HG02885 (cell line): ENCODE data around the gene OXER1.

ENCODE experiments used
- ATAC-seq: cut with Tn5 transposase; IDR thresholded peaks from one replicate; pipeline ENCODE4 v1.9.1; 2021; ENCODE audit warnings: mild to moderate bottlenecking; ENCODE audit not compliant: unreplicated experiment, poor library complexity

Gene OXER1

DNA sequence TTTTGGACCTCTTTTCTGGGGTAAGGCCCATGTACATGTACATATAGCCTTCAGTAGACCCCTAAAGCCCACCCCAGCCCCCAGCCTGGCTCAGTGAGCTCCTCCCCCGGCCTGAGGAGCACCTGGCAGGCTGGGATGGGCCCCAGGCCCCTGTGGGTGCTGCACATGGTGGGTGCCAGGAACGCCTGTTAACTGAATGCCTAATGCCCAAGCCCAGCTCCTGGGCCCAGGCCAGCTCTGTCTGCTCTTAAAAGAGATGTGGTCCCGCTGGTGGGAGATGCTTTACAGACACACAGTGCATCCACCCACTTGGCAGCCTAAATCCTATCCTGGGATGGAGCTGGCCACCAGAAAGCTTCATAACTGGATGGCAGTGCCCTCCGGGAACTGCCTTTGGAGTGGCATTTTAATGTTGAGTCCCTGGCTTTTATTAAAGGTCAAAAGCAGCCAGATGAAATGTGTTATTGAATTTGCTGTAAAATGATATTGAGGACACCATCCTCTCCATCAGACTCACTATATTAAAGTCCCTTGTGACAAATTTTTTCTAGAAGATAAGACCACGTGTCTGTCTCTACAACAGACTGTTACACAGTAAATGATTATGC, 7.7 kb upstream of the OXER1 start:
- no peak for ATAC-seq

DNA sequence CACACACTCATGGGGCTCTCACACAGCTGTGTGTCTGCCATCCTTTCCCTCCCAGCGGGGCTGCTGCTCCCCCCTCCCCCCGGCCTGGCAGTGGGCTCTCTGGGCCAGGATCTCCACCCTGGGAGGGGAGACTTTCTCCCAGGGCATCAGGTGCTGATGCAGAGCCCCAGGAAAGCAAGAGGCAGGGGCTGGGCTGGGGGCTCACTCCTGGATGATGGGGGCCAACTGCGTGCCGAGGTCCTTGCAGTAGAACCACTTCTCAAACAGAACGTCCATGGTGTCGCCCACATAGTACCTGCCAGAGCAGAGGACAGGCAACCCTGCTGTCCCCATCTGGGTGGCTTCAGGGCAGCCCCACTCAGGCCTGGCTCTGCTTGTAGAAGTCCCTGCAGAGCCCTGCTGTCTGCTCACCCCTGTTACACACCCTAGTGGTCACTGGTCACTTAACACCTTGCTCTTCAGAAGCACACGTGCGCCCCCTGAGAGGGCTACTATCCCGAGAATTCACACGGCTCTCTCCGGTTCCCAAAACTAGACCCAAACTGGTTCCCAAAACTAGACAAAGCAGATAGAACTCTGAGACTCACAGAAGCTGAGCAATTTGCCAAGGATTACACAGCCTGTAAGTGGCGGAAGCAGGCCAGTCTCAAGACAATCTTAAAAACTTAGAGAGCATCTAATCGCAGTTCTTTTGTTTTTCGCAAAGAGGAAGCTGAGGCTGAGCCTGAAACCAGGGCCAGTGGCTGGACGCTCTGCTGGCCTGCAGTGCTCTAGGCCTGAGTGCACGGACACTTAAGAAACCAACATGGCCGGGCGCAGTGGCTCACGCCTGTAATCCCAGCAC, 6.6 kb upstream of the OXER1 start:
- ATAC-seq, result peak; percentile 85

DNA sequence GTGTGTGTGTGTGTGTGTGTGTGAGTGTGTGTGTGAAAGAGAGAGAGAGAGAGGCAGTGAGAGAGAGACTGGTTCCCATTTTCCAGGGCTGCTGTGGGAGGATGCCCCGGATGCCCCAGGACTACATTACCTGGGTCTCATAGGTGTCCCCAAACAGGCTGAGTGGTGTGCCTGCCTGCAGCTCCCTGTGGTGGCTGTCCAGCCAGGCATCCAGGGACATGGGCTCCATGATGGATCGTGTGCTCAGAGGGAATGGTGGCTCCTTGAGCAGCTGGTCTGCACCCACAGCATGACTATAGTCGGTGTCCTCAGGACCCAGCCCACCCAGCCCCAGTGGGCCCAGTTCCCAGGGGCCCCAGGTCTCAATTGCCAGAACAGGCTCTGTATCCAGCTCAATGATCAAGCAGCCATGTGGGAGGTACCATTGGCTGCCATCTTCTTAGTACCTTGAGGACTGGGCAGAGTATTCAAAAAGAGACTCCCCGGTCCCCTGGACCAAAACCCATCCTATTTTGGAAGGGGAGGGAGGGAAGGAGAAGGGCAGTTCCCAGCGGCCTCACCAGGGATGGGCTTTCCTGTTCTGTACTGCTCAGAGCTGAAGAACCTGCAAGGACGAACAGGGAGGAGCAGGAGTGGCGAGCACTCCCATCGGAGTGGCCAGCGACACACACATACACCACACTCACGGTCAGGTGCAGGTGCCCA, 5.8 kb upstream of the OXER1 start:
- ATAC-seq, result no peak

DNA sequence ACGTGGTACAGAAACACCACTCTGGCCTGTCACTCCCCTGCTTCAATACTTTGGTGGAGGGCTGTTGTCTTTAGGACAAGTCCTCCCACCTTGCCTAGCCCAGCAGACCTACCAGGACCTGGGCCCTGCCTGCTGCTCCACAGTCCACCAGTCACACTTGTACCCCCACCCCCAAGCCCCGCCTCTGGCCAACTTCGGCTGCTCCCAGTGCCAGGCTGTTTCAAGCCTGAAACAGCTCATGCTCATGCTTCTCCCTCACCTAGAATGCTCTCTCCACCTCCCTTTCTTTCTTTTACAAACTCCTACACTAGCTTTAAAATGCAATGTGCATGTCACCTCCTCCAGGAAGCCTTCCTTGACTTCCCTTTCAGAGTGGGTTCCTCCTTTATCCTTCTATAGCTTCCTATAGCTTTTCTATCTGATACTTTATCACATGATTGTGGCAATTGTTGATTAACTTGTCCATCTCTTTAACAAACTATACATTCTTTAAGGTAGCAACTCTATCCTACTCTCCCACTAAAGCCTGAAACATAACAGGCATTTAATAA, 4.8 kb upstream of the OXER1 start:
- ATAC-seq, result no peak

DNA sequence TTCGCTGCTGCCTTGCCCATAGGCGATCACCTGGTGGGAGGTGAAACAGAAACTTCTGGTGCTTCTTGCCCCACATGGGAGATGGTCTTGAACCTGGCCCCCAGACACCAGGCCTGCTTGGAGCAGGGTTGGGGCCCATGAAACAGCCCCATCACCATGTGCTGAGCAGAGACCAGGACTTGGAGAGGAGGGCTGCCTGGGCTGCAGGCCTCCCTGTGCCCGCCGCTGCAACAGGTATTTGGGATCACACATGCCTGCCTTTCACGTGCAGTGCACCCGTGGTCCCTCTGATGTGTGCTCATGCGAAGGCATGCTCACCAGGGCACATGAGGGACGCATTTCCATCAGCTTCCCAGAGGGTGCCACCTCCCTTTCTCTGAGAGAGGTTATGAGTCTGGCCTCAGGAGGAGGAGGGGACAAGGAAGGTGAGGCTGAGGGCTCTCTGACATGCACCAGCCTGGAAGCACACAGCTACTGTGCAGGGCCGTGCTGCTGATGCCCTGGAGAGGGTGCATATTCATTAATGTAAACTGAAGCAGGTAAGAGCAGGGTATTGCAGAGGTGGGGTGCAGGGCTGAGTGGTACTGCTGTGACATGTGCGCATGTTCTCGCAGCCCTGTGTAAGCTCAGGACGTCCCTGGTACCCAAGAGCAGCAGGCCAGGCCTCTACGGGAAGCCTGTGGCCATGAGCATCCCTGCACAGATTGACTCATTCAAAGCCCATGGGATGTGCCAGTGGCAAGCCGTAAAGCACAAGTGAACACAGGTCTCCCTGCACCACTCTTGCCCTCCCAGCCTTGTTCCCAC, 4.2 kb upstream of the OXER1 start:
- ATAC-seq, result no peak

DNA sequence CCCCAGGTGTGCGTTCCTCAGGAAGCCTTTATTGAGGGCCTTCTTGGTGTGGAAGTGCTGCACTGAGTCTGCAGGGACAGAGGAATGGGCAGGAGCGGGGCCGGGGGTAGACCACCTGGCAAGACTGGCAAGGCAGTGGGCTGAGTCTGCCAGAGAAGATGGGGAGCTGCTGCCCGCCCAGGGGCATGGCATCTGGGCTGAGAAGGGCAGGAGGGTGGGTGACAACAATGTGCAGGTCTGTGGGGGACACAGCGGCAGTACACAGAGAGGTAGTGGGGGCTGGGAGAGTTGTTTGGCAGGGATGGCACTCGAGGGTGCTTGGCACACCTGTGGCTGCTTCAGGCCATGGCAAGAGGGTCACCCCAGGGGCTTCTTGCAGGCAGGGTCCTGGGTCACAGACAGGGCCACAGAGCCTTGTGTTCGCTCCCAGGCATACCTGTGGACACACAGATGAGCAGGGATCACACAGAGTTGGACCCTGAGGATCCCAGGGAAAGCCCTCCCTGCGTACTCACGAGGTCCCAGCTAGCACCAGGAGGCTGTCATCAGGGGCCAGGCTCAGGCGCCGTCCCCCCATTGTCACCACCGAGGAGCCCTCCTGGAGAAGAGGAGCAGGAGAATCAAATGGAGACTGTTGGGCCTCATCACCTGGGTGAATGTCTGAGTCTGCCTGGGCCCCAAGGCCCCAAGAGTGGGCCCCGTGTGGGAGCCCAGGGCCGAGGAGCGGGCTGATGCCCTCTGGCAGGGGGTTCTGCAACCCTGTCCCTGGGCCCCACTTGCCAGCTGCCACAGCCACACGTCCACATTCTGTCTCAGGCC, 3.4 kb upstream of the OXER1 start:
- ATAC-seq, result no peak

DNA sequence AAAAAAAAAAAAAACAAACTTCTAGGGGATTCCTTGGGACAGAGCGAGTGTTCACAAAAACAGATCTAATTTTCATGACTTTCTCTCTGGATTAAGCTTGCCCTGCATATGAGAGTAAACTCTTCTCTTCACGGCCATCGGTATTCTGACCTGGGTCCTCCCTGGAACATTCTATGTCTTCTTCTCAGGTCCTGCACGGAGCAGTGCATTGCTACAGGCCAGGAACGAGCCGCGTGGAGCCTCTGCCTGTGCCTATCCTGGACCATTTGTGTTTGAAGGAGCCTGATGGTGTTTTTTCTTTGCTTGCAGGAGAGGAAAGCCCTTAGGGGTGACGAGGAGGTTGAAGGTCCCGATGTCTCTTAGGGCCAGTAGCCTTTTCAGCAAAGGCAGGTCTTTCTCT, 1.8 kb upstream of the OXER1 start:
- ATAC-seq, result no peak

DNA sequence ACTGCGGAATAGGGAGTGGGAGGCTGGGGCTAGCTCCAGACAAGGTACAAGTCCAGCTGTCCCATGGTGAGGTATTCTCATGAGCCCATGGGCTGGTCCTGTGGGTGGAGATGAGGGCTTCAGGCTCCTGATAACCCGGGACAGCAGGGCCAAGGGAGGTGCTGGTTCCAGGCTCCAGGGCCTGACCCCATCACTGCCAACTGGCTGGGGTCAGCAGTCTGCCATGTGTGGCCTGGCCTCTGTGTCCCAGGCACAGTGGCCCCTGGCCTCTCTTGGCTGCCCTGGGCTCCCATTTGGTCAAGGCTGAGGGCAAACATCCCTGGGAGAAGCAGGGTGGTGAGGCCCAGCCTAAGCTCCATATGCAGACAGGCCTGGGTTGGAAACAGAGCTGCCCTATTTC, 966 bp upstream of the OXER1 start:
- ATAC-seq, result no peak

DNA sequence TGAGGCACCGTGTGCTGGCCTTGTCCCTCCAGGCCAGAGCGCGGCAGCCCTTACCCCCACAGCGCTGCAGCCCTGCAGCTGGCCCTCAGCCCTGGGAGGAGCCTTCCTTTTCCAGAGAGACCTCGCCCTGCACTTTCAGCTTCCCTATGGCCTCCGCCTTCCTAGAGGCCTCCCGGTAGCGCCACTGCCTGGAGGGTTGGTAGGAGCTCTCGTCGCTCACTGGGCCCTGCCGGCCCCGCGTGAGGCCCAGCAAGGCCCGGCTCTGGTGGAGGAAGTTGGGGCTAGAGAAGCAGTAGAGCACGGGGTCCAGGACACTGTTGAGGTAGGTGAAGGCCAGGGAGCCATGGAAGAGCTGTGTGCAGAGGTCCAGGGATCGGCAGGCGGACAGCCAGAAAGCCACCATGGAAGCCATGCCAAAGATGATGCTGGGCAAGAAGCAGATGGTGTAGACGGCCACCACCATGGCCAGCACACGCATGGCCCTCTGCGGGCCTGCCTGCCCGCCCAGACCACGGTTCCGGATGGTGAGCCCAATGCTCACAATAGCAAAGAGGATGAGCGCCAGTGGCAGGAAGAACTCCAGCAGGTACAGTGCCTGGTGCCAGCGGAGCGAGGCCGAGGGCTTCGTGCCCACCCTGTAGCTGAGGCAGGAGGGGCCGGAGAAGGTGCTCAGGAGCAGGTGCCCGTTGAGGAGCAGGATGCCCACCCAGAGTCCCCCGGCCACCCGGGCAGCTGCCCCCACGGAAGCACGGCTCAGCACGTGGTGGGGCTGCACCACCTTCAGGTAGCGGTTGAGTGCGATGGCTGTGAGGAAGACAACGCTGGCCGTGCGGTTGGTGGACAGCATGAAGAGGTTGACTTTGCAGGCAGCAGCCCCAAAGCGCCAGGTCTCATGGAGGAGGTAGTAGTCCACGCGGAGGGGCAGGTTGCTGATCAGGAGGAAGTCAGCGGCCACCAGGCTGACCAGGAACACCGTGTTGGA, 821 bp downstream of the OXER1 start:
- no peak for ATAC-seq

DNA sequence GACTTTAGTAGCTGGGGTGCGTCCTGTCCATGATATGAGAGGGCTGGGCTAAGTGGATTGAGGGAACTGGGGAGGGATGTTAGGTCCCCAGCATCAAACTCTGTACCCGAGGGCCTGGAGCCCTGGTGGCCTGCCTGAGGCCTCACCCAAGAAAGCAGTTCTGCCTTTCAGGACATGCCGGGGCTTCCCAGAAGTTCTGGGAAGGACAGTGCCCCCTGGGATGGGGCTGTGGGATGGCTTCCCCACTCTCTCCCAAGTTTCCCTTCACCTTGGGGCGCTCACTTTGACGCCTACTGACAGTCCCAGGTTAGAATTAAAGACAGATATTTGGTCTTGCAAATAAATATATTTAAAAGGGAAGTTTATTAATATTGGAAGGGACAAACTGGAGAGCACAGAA, 1.8 kb downstream of the OXER1 start:
- no peak for ATAC-seq

DNA sequence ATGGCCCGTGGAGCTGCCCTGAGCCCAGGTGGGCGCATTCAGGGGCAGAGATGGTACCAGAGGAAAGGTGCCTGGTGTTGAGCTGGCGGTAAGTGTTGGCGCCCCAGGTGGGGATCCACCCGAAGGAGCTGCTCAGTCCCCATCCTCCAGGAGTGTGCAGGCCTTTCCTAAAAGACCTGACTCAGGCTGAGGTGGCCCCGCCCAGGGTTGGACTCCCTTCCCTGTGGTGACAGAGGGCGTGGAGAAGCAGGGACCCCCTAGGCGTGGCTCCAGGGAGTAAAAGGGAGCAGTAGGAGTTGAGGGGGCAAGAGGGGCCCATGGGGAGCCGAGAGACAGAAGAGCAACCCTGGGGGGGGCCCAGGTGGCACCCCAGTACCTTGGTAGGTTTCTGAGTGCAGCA, 2.4 kb downstream of the OXER1 start:
- no peak for ATAC-seq

DNA sequence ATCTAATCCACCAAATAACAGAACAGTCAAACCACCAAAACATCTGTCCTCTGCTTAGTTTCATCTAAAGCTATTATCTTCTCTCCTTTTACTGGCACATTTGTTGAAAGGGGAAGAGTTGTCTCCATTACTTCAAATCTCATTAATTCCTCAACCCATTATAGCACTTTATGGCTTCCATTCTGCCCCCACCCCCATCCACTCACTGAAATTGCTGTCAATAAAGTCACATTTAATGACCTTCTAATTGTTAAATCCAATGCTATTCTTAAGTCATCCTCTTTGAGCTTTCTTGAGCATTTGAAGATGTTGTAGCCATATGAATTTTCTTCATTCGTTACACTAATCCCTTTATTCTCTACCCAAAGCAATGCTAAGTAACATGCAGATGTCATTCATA, 5.2 kb downstream of the OXER1 start:
- ATAC-seq, result no peak

DNA sequence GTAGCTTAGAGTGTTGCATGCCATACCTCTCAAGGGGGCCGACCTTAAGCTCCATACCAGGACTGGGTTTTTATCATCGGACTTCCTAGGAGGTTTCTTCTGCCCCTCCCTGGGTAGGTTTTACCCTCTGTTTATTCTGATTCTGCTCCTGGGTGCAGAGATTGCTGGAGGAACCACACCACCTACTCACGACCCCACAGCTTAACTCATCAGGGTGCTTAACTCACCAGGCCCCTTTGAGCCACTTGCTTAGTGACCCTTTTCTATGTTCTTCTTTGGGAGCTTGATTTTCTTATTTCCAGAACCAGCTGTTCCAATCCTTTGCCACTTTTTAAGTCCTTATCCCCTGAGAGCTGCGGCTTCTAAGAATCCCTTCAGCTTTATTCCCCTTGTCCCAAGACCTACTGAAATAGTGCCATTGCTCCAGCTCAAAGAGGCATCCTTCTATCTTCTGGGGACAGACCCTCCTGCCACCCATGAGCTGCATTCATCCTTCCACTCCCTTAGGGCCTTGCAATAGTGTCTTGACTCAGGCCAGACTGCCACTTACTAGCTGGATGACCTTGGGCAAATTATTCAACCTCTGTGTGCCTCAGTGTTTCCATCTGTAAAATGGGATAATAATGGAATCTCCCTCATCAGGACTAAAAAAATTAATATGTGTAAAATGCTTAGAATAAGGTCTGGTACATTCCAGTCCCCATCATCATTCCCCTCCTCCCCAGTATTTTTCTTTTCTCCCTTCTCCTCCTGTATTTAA, 5.8 kb downstream of the OXER1 start:
- no peak for ATAC-seq

DNA sequence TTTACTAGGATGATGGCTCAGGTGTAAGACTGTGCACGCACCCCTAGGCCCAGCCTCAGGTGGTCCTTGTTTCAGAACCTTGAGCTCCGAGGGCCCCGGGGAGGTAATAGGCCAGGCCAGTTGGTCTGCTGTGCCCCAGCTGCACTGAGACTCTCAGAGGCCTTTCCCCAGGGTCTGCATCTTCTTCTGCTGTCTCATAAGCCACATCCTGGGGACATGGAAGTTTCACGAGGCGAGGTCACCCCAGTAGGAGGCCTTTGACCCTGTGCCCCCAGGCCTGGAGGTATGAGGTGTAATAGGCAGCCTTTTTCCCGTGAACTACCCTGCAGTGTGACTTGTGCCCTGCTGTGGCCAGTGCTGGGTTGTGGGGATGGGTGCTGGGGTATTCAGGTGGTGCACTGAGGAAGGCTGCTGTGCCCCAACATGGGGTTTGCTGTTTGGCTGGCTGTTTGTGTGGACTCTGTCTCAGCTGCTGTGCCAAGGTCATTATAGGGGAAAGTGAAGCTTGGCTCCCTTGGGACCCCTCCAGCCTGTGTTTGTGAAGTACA, 6.9 kb downstream of the OXER1 start:
- ATAC-seq, result no peak

DNA sequence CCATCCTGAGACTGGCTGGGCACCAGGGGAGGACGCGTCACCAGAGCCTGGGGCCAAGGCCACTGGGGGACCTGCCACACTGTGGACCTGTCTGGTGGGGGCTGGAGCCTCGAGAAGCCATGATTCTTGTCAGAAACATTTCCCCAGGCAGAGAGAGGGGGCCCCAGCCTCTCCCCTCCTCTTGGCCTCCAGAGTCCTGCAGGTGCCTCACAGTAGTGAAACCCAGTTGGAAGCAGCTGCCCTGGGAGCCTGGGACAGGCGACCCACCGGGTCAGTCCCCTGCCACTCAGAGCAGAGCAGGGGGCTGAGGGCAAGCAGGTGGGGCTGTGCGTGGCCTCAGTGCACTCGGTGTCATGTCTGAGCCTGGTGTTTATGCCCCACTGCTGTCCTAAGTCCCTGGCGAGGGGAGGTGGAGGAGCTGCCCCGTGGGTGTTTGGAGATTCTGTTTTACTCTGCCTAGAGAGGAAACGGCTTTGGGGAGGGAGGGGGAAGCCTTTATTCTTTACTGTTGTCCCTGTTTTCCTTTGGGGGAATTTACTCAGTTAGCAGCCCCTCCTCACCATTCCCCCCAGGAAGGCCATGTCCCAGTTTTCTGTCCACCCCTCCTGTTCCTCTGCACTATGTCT, 7.7 kb downstream of the OXER1 start:
- ATAC-seq, result no peak

DNA sequence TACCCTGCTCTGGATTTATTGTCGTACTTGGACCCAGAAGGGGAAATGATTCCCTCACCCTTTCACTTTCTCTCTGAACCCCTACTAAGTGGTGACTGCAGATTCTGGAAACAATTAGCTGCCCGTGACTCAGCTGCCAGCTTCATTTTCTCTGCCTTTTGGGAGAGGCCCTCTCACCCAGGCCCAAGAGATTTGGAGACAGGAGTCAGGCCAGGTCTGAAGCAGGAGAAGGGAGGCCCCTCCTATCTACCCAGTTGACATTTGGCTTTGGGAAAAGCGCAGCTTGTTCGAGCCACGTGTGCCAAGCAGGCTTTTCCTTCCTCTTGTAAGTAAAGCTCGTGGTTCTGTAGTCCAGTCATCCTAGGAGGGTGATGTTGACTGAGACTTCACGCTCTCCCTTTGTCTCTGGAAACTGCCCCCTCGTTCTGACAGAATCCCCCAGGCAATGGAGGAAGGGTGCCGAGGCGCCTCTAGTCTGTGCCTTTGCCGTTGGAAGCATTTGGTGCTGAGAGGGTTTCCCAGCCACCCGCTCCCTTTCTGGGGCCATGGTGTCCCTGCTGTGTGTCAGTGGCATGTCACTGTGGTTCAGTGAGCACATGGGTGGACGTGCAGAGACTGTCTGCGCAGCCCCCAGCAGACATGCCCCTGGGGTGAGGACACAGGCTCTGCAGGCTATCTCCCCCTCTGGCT, 8.6 kb downstream of the OXER1 start:
- ATAC-seq, result no peak
